Fibroblast of pulmonary artery (primary cell): ENCODE results near the gene TJP3.

ENCODE experiments used
- DNase-seq: peaks from one replicate; pipeline ENCODE4 v3.0.0-alpha.2; 2010; ENCODE audit warnings: low read depth
- H3K4me3 ChIP-seq: replicated peaks from 2 replicates; pipeline ENCODE4 v1.5.1; 2011; ENCODE audit warnings: low read depth, mild to moderate bottlenecking, control low read depth, low read length, moderate library complexity
- TF ChIP-seq, protein P1 (sequence below): IDR thresholded peaks from 2 replicates; pipeline ENCODE4 v1.5.1; 2011; ENCODE audit warnings: mild to moderate bottlenecking, control low read depth, low read length, inconsistent platforms; ENCODE audit errors: missing control alignments

The TJP3 gene

DNA sequence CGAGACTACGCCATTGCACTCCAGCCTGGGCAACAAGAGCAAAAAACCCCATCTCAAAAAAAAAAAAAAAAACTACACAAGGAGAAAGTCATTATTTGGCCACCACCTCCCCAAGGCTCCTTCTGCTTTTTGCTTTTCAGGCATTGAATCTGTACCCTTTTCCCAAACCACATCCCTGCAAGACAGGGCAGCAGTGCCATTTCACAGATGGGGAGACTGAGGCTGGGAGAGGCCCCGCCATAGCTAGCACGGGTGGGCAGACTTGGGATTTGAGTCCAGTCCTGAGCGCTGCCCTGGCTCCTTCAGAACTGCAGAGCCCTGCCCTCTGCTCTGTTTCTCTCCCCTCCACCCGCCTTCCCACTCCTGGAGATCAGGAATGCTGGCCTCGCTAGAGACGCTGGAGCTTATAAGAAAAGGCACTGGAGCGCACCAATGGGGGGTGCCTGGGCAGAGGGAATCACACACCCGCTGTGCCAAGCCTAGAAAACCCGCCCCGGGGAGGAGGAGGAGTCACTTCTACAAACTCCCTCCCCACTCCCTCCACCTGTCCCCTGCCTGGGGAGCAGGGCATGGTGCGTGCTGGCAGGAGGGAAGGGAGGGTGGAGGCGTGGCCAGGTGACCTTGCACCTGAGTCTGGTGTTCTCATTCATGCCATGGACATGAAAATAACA, 17.6 kb downstream of the TJP3 start:
- no peak overlapping the region for H3K4me3 ChIP-seq
- DNase-seq = no peak
- TF ChIP-seq, protein P1, sequence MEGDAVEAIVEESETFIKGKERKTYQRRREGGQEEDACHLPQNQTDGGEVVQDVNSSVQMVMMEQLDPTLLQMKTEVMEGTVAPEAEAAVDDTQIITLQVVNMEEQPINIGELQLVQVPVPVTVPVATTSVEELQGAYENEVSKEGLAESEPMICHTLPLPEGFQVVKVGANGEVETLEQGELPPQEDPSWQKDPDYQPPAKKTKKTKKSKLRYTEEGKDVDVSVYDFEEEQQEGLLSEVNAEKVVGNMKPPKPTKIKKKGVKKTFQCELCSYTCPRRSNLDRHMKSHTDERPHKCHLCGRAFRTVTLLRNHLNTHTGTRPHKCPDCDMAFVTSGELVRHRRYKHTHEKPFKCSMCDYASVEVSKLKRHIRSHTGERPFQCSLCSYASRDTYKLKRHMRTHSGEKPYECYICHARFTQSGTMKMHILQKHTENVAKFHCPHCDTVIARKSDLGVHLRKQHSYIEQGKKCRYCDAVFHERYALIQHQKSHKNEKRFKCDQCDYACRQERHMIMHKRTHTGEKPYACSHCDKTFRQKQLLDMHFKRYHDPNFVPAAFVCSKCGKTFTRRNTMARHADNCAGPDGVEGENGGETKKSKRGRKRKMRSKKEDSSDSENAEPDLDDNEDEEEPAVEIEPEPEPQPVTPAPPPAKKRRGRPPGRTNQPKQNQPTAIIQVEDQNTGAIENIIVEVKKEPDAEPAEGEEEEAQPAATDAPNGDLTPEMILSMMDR = no peak

DNA sequence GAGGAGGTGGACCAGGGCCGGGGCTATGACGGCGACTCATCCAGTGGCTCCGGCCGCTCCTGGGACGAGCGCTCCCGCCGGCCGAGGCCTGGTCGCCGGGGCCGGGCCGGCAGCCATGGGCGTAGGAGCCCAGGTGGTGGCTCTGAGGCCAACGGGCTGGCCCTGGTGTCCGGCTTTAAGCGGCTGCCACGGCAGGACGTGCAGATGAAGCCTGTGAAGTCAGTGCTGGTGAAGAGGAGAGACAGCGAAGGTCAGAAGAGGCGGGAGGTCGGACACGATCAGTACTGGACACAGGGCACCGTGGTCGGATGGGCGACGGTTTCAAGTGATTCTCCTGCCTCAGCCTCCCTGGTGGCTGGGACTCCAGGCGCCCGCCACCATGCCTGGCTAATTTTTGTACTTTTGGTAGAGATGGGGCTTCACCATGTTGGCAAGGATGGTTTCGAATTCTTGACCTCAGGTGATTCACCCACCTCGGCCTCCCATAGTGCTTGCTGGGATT, 22.3 kb downstream of the TJP3 start:
- no peak for DNase-seq
- TF ChIP-seq, protein P1 = no peak
- H3K4me3 ChIP-seq = no peak overlapping the region

DNA sequence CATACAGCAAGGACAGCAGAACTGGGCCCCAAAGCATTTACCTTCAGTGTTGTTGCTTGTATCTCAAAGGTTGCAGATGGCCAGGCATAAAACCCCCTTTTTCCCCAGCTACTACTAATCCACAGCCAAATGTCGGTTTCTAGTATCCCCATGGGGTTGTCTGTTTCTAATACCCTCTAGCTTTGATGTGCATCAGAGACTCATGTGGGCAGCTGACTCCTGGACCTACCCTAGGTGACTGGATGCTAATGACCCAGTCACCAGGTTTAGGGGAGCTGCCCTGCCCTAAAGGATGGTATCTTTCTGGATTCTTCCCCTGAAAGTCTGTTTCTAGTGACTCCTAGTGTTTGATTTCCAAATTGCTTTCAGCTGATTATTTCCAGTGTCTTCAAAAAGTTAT, 23.9 kb downstream of the TJP3 start:
- no peak for DNase-seq
- TF ChIP-seq, protein P1 = no peak
- H3K4me3 ChIP-seq = no peak overlapping the region

DNA sequence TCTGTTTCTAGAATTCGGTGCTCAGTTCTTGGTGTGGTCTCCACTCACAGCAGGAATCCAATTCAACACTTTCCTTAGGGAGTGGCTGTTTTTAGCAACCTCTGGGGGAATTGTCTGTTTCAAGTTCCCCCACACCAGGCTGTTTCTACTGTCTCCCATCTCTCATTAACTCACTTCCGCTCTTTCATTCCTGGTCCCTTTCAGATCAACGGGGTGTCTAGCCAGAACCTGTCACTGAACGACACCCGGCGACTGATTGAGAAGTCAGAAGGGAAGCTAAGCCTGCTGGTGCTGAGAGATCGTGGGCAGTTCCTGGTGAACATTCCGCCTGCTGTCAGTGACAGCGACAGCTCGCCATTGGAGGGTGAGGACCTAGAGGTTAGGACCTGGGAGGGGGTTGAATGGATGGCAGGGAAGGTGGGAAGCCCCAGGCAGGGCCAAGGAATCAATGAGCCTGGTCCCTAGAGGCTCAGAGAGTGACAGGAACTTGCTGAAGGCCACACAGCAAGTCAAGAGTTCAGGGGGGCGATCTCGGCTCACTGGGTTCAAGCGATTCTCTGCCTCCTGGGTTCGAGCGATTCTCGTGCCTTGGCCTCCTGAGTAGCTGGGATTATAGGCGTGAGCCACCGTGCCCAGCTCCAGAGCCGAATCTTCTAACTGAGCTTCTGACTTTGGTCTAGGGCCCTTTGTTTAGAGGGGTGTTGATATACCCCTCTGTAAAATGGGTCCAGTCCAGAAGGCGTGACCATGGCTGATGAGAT, 25.5 kb downstream of the TJP3 start:
- no peak for DNase-seq
- TF ChIP-seq, protein P1 = no peak
- H3K4me3 ChIP-seq = no peak overlapping the region

DNA sequence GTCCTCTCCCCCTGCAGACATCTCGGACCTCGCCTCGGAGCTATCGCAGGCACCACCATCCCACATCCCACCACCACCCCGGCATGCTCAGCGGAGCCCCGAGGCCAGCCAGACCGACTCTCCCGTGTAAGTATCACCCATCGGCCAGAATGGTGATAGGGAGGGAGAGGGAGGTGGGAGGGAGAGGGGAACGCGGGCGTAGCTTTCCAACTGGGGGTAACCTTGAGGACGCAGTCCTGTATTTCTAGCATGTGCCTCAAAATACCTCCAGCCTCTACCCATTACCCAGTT, 26.1 kb downstream of the TJP3 start:
- TF ChIP-seq, protein P1 = no peak
- DNase-seq = no peak
- no peak overlapping the region for H3K4me3 ChIP-seq

DNA sequence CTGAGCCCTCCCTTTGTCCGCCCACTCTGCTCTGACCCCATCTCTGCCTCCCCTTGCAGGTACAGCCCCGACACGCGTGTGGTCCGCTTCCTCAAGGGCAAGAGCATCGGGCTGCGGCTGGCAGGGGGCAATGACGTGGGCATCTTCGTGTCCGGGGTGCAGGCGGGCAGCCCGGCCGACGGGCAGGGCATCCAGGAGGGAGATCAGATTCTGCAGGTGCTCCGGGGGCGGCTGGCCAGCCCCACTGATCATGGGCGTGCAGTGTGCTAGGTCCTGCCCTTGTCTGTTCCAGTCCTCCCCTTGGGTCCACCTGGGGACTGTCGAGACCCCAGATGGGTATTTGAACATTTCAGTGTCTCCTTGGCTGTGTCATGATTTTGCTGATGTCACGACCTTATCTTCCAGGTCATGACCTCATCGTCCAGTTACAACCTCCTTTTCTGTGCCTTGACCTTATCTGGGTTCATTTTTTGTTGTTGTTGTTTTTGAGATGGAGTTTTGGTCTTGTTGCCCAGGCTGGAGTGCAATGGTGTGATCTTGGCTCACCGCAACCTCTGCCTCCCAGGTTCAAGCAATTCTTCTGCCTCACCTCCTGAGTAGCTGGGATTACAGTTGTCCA, 28.0 kb downstream of the TJP3 start:
- no peak for DNase-seq
- TF ChIP-seq, protein P1 = no peak

More for the DNA sequence above, 28.0 kb downstream of the TJP3 start:
- H3K4me3 ChIP-seq = no peak overlapping the region
